ENCODE measurements around the gene MEAF6. TPM values are rescaled to one million over a fixed set of nuclear protein-coding genes. Genes with fewer than 3 reads are reported as not detected.
"Not testable (repeated sequence)": the region's sequence is repeated elsewhere in the genome, so short reads cannot be mapped to it uniquely, and the experiment has no call there.

Gene MEAF6
- total and polyA plus RNA-seq, 10 donors, result 39.5 to 69.0 (median 56.2) TPM

DNA sequence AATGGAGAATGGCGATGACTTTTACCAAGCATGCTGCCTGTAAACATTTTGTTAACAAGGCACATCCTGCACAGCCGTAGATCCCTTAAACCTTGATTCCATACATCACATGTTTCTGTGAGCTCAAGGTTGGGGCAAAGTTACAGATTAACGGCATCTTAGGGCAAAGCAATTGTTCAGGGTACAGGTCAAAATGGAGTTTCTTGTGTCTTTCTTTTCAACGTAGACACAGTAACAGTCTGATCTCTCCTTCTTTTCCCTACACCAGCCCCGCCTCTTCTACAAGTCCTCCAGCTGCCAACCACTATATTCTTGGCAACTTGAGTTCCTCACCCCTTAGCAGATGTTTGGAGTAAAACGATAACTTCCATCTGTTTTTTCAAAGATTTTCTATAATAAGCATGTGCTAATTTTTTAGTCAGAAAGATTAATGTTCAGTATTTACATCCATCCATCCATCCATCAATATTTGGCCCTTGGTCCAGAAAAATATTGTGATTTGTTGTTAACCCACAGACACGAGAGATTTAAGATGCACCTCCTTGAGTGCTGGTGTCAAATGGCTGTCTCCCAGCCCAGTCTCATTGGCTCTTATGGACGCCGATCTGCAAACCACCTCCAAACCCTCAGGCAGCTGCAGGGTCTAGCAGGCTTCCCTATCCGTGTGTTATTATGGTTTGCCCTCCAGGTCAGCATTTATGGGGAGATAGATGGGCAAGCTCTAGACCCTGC is 46.0 kb upstream of the MEAF6 start:
- DNase-seq, result no peak
- H3K27me3 ChIP-seq (replicated peaks in 1 of 7), result peaks cover 0 to 13% (median 0%) of the 10 kb centered on the region in 7 donors
- H3K4me1 ChIP-seq, result peaks cover 3 to 13% (median 6%) of the 10 kb centered on the region in 6 donors
- intact Hi-C loops (cut with DNase I; ENCODE audit: low total_unique reads), result no loop called here
- no peaks in the 10 kb centered on the region for H3K9me3 ChIP-seq
- peaks cover 5 to 37% (median 14%) of the 10 kb centered on the region in 6 donors for H3K36me3 ChIP-seq
- WGBS, 5 donors, result 78 to 89% (median 82%) methylated on average over 10 of the region's 10 CpGs
- H3K4me3 ChIP-seq, result no peak overlapping the region
- no peak overlapping the region for H3K27ac ChIP-seq
- no peak for TF ChIP-seq POLR2AphosphoS5 (IDR thresholded peaks at IDR 0.05)
- TF ChIP-seq POLR2A (IDR thresholded peaks at IDR 0.05), result no peak
- TF ChIP-seq, protein P1, sequence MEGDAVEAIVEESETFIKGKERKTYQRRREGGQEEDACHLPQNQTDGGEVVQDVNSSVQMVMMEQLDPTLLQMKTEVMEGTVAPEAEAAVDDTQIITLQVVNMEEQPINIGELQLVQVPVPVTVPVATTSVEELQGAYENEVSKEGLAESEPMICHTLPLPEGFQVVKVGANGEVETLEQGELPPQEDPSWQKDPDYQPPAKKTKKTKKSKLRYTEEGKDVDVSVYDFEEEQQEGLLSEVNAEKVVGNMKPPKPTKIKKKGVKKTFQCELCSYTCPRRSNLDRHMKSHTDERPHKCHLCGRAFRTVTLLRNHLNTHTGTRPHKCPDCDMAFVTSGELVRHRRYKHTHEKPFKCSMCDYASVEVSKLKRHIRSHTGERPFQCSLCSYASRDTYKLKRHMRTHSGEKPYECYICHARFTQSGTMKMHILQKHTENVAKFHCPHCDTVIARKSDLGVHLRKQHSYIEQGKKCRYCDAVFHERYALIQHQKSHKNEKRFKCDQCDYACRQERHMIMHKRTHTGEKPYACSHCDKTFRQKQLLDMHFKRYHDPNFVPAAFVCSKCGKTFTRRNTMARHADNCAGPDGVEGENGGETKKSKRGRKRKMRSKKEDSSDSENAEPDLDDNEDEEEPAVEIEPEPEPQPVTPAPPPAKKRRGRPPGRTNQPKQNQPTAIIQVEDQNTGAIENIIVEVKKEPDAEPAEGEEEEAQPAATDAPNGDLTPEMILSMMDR (IDR thresholded peaks at IDR 0.05 in 8 of 11, conservative IDR thresholded peaks at IDR 0.05 in 3 of 11), result no peak

DNA sequence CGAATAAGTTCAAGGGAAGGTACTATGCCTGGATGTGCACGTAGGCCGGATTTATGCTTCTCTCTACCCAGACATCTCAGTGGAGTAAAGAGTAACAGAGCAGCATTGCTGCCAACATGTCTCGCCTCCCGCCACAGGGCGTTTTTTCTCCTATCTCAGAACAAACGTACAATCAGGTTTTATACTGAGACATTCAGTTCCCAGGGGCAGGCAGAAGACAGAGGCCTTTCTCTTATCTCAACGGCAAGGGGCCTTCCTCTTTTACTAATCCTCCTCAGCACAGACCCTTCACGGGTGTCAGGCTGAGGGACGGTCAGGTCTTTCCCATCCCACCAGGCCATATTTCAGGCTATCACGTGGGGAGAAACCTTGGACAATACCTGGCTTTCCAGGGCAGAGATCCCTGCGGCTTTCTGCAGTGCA is 45.4 kb upstream of the MEAF6 start:
- peaks cover 3 to 13% (median 6%) of the 10 kb centered on the region in 6 donors for H3K4me1 ChIP-seq
- intact Hi-C loops (cut with DNase I; ENCODE audit: low total_unique reads); H3K9me3 ChIP-seq; H3K27ac ChIP-seq; H3K4me3 ChIP-seq; DNase-seq: not testable (repeated sequence)
- WGBS, 5 donors, result 77 to 80% (median 78%) methylated on average over 12 of the region's 12 CpGs
- H3K36me3 ChIP-seq, result peaks cover 0 to 31% (median 8%) of the 10 kb centered on the region in 6 donors
- peaks cover 0 to 13% (median 0%) of the 10 kb centered on the region in 7 donors for H3K27me3 ChIP-seq (replicated peaks in 1 of 7)

DNA sequence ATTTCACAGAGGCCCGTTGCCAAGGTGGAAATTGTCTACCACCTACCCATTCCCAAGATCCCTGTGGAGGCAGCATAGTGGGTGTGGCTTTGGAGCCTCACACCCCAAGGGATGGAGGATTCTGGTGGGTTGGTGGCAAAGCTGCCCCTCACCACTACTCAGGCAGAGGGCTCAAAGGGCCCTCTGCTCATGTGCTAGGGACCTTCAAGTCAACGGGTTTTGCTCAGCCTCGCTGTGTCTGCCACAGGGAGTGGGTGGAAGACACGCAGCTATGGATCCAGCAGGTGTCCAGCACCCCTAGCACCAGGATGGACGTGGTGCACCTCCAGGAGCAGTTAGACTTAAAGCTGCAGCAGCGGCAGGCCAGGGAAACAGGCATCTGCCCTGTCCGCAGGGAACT is 44.5 kb upstream of the MEAF6 start:
- H3K36me3 ChIP-seq, result peaks cover 0 to 22% (median 4%) of the 10 kb centered on the region in 6 donors
- DNase-seq, result no peak
- WGBS, 5 donors, result 76 to 88% (median 86%) methylated on average over 1 to 7 of the region's 7 CpGs
- H3K27ac ChIP-seq, result no peak overlapping the region
- intact Hi-C loops (cut with DNase I; ENCODE audit: low total_unique reads), result no loop called here
- TF ChIP-seq POLR2A (IDR thresholded peaks at IDR 0.05), result no peak
- TF ChIP-seq, protein P1 (IDR thresholded peaks at IDR 0.05 in 8 of 11, conservative IDR thresholded peaks at IDR 0.05 in 3 of 11), result no peak
- TF ChIP-seq POLR2AphosphoS5 (IDR thresholded peaks at IDR 0.05), result no peak
- no peak overlapping the region for H3K4me3 ChIP-seq
- no peaks in the 10 kb centered on the region for H3K9me3 ChIP-seq
- H3K27me3 ChIP-seq (replicated peaks in 1 of 7), result peaks cover 0 to 13% (median 0%) of the 10 kb centered on the region in 7 donors
- H3K4me1 ChIP-seq, result peaks cover 3 to 21% (median 10%) of the 10 kb centered on the region in 6 donors

DNA sequence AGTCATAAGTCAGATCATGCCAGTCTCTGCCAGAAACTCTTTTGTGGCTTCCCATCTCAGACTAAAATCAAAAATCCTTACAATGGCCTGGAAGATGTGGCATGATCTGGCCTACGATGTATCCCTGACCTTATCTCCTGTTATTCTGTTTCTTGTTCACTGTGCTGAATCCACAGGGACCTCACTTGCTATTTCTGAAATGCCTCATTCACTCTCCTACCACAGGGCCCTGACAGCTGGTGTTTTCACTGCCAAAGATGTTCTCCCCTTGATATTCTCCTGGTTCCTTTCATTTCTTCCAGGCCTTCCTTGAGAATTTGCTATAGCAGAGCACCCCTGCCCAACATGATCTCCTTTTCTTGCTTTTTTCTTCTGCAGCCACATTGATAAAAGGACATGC is 43.8 kb upstream of the MEAF6 start:
- no peak for DNase-seq
- peaks cover 0 to 13% (median 0%) of the 10 kb centered on the region in 7 donors for H3K27me3 ChIP-seq (replicated peaks in 1 of 7)
- peaks cover 3 to 24% (median 13%) of the 10 kb centered on the region in 6 donors for H3K4me1 ChIP-seq
- WGBS, 5 donors, result 75 to 97% (median 83%) methylated on average over 1 of the region's 1 CpG
- TF ChIP-seq POLR2A (IDR thresholded peaks at IDR 0.05), result no peak
- TF ChIP-seq, protein P1 (IDR thresholded peaks at IDR 0.05 in 8 of 11, conservative IDR thresholded peaks at IDR 0.05 in 3 of 11), result no peak
- no peak for TF ChIP-seq POLR2AphosphoS5 (IDR thresholded peaks at IDR 0.05)
- H3K4me3 ChIP-seq, result no peak overlapping the region
- no peaks in the 10 kb centered on the region for H3K9me3 ChIP-seq
- H3K27ac ChIP-seq, result no peak overlapping the region
- intact Hi-C loops (cut with DNase I; ENCODE audit: low total_unique reads), result no loop called here
- H3K36me3 ChIP-seq, result peaks cover 0 to 15% (median 4%) of the 10 kb centered on the region in 6 donors

All from spleen (tissue), 11 donors.